Stomach (tissue), 9 donors: ENCODE measurements around the gene APBA1. TPM values are rescaled to one million over a fixed set of nuclear protein-coding genes. Genes with fewer than 3 reads are reported as not detected.
A peak's percentile ranks its signal among the peaks of the same experiment; 100 is the strongest.

ENCODE experiments used
- DNase-seq, 2 donors: peaks; one replicate each; pipeline versions ENCODE4 v3.0.0 to v3.0.0-alpha.2; 2013 to 2019
- H3K27ac ChIP-seq, 5 donors: fragments of 200-600 bp in 4 of 5; sonication (generic) in 4 of 5; one replicate each; pipeline ENCODE4 v1.5.1; 2013 to 2019; ENCODE audit warnings: mild to moderate bottlenecking in 1 of 5, moderate library complexity in 1 of 5
- H3K27me3 ChIP-seq, 3 donors: fragments of 200-600 bp; sonication (generic); one replicate each; pipeline ENCODE4 v1.5.1; 2017 to 2019; ENCODE audit warnings: mixed run types in 1 of 3
- H3K36me3 ChIP-seq, 4 donors: fragments of 200-600 bp; sonication (generic); 1 replicate in 3 of 4; 2 replicates in 1 of 4; pipeline ENCODE4 v1.5.1; 2016 to 2019
- H3K4me1 ChIP-seq, 4 donors: fragments of 200-600 bp; sonication (generic); one replicate each; pipeline ENCODE4 v1.5.1; 2016 to 2019
- H3K4me3 ChIP-seq, 4 donors: fragments of 200-600 bp; sonication (generic) in 3 of 4; one replicate each; pipeline ENCODE4 v1.5.1; 2016 to 2019; ENCODE audit warnings: mild to moderate bottlenecking in 1 of 4
- H3K9me3 ChIP-seq, 4 donors: fragments of 200-600 bp; sonication (generic); one replicate each; pipeline ENCODE4 v1.5.1; 2016 to 2019
- EP300 ChIP-seq: sonication (generic); formaldehyde crosslinking; IDR thresholded peaks from one replicate; pipeline ENCODE4 v1.6.1; 2017; ENCODE audit warnings: antibody characterized with exemption
- POLR2A ChIP-seq, 4 donors: fragments of 450-650 bp; IDR thresholded peaks; one replicate each; pipeline ENCODE4 v1.6.1; 2016; ENCODE audit warnings: antibody characterized with exemption in 4 of 4, control low read depth in 2 of 4, mild to moderate bottlenecking in 1 of 4, moderate library complexity in 1 of 4
- POLR2AphosphoS5 ChIP-seq, 3 donors: sonication (generic); formaldehyde crosslinking; IDR thresholded peaks; one replicate each; pipeline ENCODE4 v1.6.1; 2016; ENCODE audit warnings: antibody characterized with exemption in 3 of 3
- WGBS, 5 donors: extraction: QIAGEN DNeasy Blood & Tissue Kit in 3 of 5; methylation state at CpG; one replicate each; pipeline versions ENCODE4 v1.1.5 to v1.1.7; 2013 to 2018; 5-methylcytosine and 5-hydroxymethylcytosine counted together
- intact Hi-C: fragments of 100-400 bp; cut with DNase I; formaldehyde crosslinking; loops from one replicate; pipeline ENCODE4 v1.15.1; 2023; ENCODE audit warnings: low total_unique reads
- polyA plus RNA-seq, 3 donors: library from polyadenylated mRNA; stranded (reverse); fragments of 200-250 nt; gene quantifications; one replicate each; pipeline ENCODE4 v1.2.3, GENCODE V29; 2013
- total RNA-seq, 5 donors: library from RNA; depleted of rRNA; stranded (reverse); fragments of >200 nt; gene quantifications; one replicate each; pipeline versions ENCODE4 v1.1.0 to v1.2.3, GENCODE V29; 2014 to 2016
- TF ChIP-seq, protein P1 (sequence below), 7 experiments: fragments of 450-650 bp in 4 of 7; fragments of 200-600 bp in 3 of 7; sonication (generic) in 3 of 7; IDR thresholded peaks; one replicate each; pipeline ENCODE4 v1.5.1; 2016 to 2019; ENCODE audit warnings: antibody characterized with exemption in 7 of 7, control low read depth in 2 of 7, mild to moderate bottlenecking in 1 of 7
- donor health status: healthy with polysubstance abuse.
- donor health status: Bipolar disorder and iron deficiency.
- donor health status: healthy.

APBA1 gene
- total and polyA plus RNA-seq, 8 donors, result 0.50 to 14.2 (median 3.2) TPM

DNA sequence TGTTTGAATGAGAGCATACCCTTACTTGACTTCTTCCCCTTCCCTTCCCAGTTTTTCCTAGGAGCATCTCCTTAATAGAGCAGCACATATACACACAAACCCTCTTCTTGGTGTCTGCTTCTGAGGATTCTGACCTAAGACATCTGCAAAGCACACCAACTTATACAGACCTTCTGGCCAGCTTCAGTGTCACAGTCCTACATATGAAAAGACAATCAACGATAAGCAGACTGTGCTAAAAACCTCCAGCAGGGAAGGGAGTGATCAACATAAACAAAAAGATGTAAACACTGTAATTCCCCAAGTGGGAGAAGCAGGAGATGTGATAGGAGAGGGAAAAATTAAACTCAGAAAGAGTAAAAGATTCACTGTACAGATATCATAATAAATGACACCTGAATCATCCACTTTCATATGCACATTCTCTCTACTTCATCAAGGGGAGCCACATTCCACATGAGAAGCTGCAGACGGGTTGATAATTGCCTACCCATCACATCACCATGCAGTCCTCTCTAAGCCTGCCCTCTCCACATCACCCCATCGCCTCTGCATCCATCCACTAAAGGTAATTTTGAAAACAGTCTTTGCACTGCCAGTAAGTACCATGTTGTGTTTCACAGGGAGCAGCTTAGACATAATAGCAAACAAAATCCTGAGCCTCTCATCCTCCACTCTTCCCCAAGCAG lies 13.0 kb downstream of the APBA1 start:
- Histone ChIP-seq H3K9me3 (no peaks in the 10 kb centered on the region), H3K27ac (no peak overlapping the region), H3K36me3 (no peaks in the 10 kb centered on the region), H3K4me3 (no peak overlapping the region), H3K4me1 (no peaks in the 10 kb centered on the region), H3K27me3 (no peaks in the 10 kb centered on the region)
- TF ChIP-seq EP300 (no peak), POLR2AphosphoS5 (IDR thresholded peaks at IDR 0.05) (no peak), POLR2A (IDR thresholded peaks at IDR 0.05) (no peak)
- TF ChIP-seq, protein P1, sequence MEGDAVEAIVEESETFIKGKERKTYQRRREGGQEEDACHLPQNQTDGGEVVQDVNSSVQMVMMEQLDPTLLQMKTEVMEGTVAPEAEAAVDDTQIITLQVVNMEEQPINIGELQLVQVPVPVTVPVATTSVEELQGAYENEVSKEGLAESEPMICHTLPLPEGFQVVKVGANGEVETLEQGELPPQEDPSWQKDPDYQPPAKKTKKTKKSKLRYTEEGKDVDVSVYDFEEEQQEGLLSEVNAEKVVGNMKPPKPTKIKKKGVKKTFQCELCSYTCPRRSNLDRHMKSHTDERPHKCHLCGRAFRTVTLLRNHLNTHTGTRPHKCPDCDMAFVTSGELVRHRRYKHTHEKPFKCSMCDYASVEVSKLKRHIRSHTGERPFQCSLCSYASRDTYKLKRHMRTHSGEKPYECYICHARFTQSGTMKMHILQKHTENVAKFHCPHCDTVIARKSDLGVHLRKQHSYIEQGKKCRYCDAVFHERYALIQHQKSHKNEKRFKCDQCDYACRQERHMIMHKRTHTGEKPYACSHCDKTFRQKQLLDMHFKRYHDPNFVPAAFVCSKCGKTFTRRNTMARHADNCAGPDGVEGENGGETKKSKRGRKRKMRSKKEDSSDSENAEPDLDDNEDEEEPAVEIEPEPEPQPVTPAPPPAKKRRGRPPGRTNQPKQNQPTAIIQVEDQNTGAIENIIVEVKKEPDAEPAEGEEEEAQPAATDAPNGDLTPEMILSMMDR (IDR thresholded peaks at IDR 0.05), result no peak
- WGBS, 5 donors, result 58 to 73% (median 65%) methylated on average over 3 of the region's 3 CpGs
- intact Hi-C loops, result no loop called here
- DNase-seq, result no peak

DNA sequence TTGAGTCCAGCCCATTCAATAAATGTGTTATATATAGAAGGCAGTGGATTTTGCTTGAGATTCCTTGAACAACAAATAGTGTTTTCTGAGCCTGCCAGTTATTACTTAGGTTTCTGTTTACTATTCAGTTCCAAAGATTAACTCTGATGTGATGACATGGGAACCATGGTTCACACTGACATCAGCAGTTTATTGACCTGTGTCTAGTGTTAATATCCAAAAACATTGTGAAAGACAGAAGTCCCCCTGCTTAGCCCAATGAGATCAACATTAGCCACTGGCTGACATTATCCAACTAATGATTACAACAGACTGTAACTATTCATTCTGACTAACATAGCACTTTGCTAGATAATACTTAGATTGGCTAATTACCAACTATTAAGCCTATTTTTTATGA lies 14.9 kb downstream of the APBA1 start:
- DNase-seq, result no peak
- Histone ChIP-seq H3K4me1 (no peaks in the 10 kb centered on the region), H3K36me3 (no peaks in the 10 kb centered on the region), H3K27me3 (no peaks in the 10 kb centered on the region), H3K4me3 (no peak overlapping the region), H3K27ac (no peak overlapping the region), H3K9me3 (no peaks in the 10 kb centered on the region)
- intact Hi-C loops, result no loop called here
- TF ChIP-seq, protein P1 (IDR thresholded peaks at IDR 0.05), result no peak
- peak in 1 of 3 donors; percentile 20 for TF ChIP-seq POLR2AphosphoS5 (IDR thresholded peaks at IDR 0.05)
- no peak for TF ChIP-seq POLR2A (IDR thresholded peaks at IDR 0.05)

DNA sequence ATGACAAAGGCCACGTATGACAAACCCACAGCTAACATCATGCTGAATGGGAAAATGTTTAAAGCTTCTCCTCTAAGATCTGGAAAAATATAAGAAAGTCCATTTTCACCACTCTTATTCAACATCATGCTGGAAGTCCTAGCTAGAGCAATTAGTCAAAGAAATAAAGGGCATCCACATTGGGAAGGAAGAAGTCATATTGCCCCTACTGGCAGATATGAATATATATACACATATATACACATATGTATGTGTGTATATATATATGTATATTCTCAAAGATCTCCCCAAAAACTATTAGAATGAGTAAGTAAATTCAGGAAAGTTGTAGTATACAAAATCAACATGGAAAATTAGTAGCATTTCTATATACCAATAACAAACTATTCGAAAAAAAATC lies 17.1 kb downstream of the APBA1 start:
- Histone ChIP-seq H3K27ac (no peak overlapping the region), H3K4me3 (no peak overlapping the region), H3K27me3 (no peaks in the 10 kb centered on the region), H3K9me3 (no peaks in the 10 kb centered on the region), H3K36me3 (no peaks in the 10 kb centered on the region), H3K4me1 (no peaks in the 10 kb centered on the region)
- TF ChIP-seq, protein P1 (IDR thresholded peaks at IDR 0.05), result no peak
- TF ChIP-seq EP300, result no peak
- no peak for TF ChIP-seq POLR2AphosphoS5 (IDR thresholded peaks at IDR 0.05)
- no peak for TF ChIP-seq POLR2A (IDR thresholded peaks at IDR 0.05)
- intact Hi-C loops, result no loop called here
- 91 to 94% (median 91%) methylated on average over 2 of the region's 2 CpGs for WGBS, 5 donors
- DNase-seq, result no peak

DNA sequence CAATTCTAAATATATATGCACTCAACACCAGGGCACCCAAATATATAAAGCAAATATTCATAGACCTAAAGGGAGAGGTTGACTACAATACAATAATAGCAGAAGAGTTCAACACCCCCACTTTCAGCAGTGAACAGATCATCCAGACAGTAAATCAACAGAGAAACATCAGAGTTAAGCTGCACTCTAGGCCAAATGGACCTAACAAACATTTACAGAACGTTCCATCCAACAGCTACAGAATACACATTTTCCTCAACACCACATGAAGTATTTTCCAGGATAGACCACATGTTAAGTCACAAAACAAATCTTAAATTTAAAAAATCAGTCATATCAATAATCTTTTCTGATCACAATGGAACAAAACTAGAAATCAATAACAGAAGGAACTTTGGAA lies 18.9 kb downstream of the APBA1 start:
- 53 to 62% (median 59%) methylated on average over 1 of the region's 1 CpG for WGBS, 5 donors
- no peaks in the 10 kb centered on the region for H3K9me3 ChIP-seq

More for the DNA sequence above, 18.9 kb downstream of the APBA1 start:
- TF ChIP-seq, protein P1 (IDR thresholded peaks at IDR 0.05), result no peak
- TF ChIP-seq EP300 (no peak), POLR2AphosphoS5 (IDR thresholded peaks at IDR 0.05) (no peak), POLR2A (IDR thresholded peaks at IDR 0.05) (no peak)
- Histone ChIP-seq H3K4me3 (no peak overlapping the region), H3K27me3 (no peaks in the 10 kb centered on the region), H3K4me1 (no peaks in the 10 kb centered on the region), H3K27ac (no peak overlapping the region), H3K36me3 (no peaks in the 10 kb centered on the region)
- no peak for DNase-seq
- intact Hi-C loops, result no loop called here
